Peyer's patch (tissue), 4 donors: ENCODE results near the gene ATG16L2.

Experiments used
- CTCF ChIP-seq, 6 experiments: fragments of 450-650 bp in 4 of 6; fragments of 200-600 bp in 2 of 6; sonication (generic) in 1 of 6; IDR thresholded peaks; one replicate each; pipeline ENCODE4 v1.5.1; 2017 to 2019; ENCODE audit warnings: antibody characterized with exemption in 6 of 6, mild to moderate bottlenecking in 3 of 6, moderate library complexity in 1 of 6
- POLR2A ChIP-seq, 2 donors: fragments of 450-650 bp; IDR thresholded peaks; one replicate each; pipeline ENCODE4 v1.5.1; 2017; ENCODE audit warnings: antibody characterized with exemption in 2 of 2, mild to moderate bottlenecking in 2 of 2, moderate library complexity in 2 of 2

- TF ChIP-seq POLR2A (IDR thresholded peaks at IDR 0.05) (no peak), CTCF (IDR thresholded peaks at IDR 0.05) (no peak)
Measured at GRCh38 chr11:72851726-72852125, 37.5 kb downstream of the ATG16L2 start.
